Measurements from ENCODE around the gene F7.

DNA sequence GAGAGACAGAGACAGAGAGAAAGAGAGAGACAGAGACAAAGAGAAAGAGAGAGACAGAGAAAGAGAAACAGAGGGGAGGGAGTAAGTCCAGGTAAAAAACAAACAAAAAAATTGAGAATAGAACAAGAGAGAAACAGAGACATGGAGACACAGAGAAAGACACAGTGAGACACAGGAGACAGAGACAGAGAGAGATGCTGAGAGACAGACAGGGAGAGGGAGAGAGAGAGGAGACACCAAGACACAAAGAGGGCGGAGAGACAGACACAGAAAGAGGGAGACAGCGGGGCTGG is 47.0 kb downstream of the F7 start:
- no peak for TF ChIP-seq JUN (IDR thresholded peaks at IDR 0.05; ENCODE audit: borderline replicate concordance, insufficient read depth, insufficient read length, low read depth)
- no peak for TF ChIP-seq EZH2 (IDR thresholded peaks at IDR 0.05; ENCODE audit: borderline replicate concordance, low read depth, low read length, severe bottlenecking)
- TF ChIP-seq, protein P1, sequence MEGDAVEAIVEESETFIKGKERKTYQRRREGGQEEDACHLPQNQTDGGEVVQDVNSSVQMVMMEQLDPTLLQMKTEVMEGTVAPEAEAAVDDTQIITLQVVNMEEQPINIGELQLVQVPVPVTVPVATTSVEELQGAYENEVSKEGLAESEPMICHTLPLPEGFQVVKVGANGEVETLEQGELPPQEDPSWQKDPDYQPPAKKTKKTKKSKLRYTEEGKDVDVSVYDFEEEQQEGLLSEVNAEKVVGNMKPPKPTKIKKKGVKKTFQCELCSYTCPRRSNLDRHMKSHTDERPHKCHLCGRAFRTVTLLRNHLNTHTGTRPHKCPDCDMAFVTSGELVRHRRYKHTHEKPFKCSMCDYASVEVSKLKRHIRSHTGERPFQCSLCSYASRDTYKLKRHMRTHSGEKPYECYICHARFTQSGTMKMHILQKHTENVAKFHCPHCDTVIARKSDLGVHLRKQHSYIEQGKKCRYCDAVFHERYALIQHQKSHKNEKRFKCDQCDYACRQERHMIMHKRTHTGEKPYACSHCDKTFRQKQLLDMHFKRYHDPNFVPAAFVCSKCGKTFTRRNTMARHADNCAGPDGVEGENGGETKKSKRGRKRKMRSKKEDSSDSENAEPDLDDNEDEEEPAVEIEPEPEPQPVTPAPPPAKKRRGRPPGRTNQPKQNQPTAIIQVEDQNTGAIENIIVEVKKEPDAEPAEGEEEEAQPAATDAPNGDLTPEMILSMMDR (IDR thresholded peaks at IDR 0.05; ENCODE audit: extremely low read depth in 1 of 2, insufficient read depth in 1 of 2, low read depth in 1 of 2, low read length in 2 of 2) = no peak
